ENCODE data around the gene TRAFD1.

- TF ChIP-seq CTCF (IDR thresholded peaks at IDR 0.05) = no peak
- no peak for TF ChIP-seq POLR2A (IDR thresholded peaks at IDR 0.05)
- TF ChIP-seq EP300 (IDR thresholded peaks at IDR 0.05) = no peak
- no peak for TF ChIP-seq POLR2AphosphoS5 (IDR thresholded peaks at IDR 0.05)
Measured at GRCh38 chr12:112191840-112192321, 66.5 kb downstream of the TRAFD1 start.

All from suprapubic skin (tissue), 4 donors.